Neural cell (in vitro differentiated cells): ENCODE data around the gene NME7. TPM values are rescaled to one million over a fixed set of nuclear protein-coding genes. Genes with fewer than 3 reads are reported as not detected.

Experiments used
- H2AFZ ChIP-seq: fragments of 200-600, 300-800 bp; sonication (generic), shearing (Covaris generic); 2 replicates; pipeline ENCODE4 v1.6.0; 2014; ENCODE audit warnings: low read depth, mild to moderate bottlenecking, antibody characterized with exemption, low read length, moderate library complexity
- H3F3A ChIP-seq: fragments of 200-600 bp; shearing (Covaris generic); 2 replicates; pipeline ENCODE4 v1.6.1; 2016; ENCODE audit warnings: mild to moderate bottlenecking, moderate library complexity, mixed read lengths, antibody characterized with exemption, low read length; ENCODE audit not compliant: insufficient read depth, poor library complexity, severe bottlenecking
- H3K27ac ChIP-seq: fragments of 200-600, 300-800 bp; sonication (generic), shearing (Covaris generic); 2 replicates; pipeline ENCODE4 v1.5.1; 2014; ENCODE audit warnings: mild to moderate bottlenecking, low read length, moderate library complexity
- H3K27me3 ChIP-seq: fragments of 300-800, 200-600 bp; sonication (generic), shearing (Covaris generic); 2 replicates; pipeline ENCODE4 v1.6.0; 2014; ENCODE audit warnings: mild to moderate bottlenecking, low read depth, low read length, moderate library complexity; ENCODE audit not compliant: insufficient read depth
- H3K36me3 ChIP-seq: fragments of 300-800, 200-600 bp; sonication (generic), shearing (Covaris generic); 2 replicates; pipeline ENCODE4 v1.5.1; 2014; ENCODE audit warnings: mild to moderate bottlenecking, antibody characterized with exemption, low read length, moderate library complexity; ENCODE audit not compliant: insufficient read depth
- H3K4me2 ChIP-seq: fragments of 300-800, 200-600 bp; sonication (generic), shearing (Covaris generic); 2 replicates; pipeline ENCODE4 v1.6.0; 2014; ENCODE audit warnings: mild to moderate bottlenecking, low read length
- H3K4me3 ChIP-seq: fragments of 300-800, 200-600 bp; sonication (generic), shearing (Covaris generic); 2 replicates; pipeline ENCODE4 v1.5.1; 2014; ENCODE audit warnings: mild to moderate bottlenecking, low read length, moderate library complexity
- H3K79me2 ChIP-seq: fragments of 200-600 bp; shearing (Covaris generic); replicated peaks from 2 replicates; pipeline ENCODE4 v1.6.0; 2014; ENCODE audit warnings: mild to moderate bottlenecking, low read length, moderate library complexity; ENCODE audit not compliant: insufficient read depth
- H3K9ac ChIP-seq: fragments of 300-800, 200-600 bp; sonication (generic), shearing (Covaris generic); 2 replicates; pipeline ENCODE4 v1.6.1; 2016; ENCODE audit warnings: mild to moderate bottlenecking, low read length, mixed read lengths
- H3K9me2 ChIP-seq: fragments of 200-600 bp; shearing (Covaris generic); 2 replicates; pipeline ENCODE4 v1.6.1; 2016; ENCODE audit warnings: mild to moderate bottlenecking, low read length, mixed read lengths; ENCODE audit not compliant: insufficient read depth
- H3K9me3 ChIP-seq: fragments of 200-600, 300-800 bp; sonication (generic), shearing (Covaris generic); 2 replicates; pipeline ENCODE4 v1.6.1; 2016; ENCODE audit warnings: mild to moderate bottlenecking, mixed run types, low read length, moderate library complexity, mixed read lengths
- H4K20me1 ChIP-seq: fragments of 200-600 bp; shearing (Covaris generic); 2 replicates; pipeline ENCODE4 v1.6.1; 2016; ENCODE audit warnings: mild to moderate bottlenecking, mixed run types; ENCODE audit not compliant: insufficient read depth
- EP300 ChIP-seq: fragments of 450-650 bp; conservative IDR thresholded peaks from 2 replicates; pipeline ENCODE4 v1.6.1; 2014; ENCODE audit warnings: antibody characterized with exemption, mild to moderate bottlenecking, moderate library complexity; ENCODE audit not compliant: poor library complexity, severe bottlenecking
- EZH2 ChIP-seq: fragments of 200-600, 300-800 bp; shearing (Covaris generic), sonication (generic); IDR thresholded peaks from 2 replicates; pipeline ENCODE4 v1.6.1; 2014; ENCODE audit warnings: antibody characterized with exemption, low read length, borderline replicate concordance, mild to moderate bottlenecking; ENCODE audit not compliant: insufficient read depth, poor library complexity, severe bottlenecking
- MXI1 ChIP-seq: fragments of 450-650 bp; conservative IDR thresholded peaks from 2 replicates; pipeline ENCODE4 v1.6.1; 2014; ENCODE audit warnings: antibody characterized with exemption, mild to moderate bottlenecking; ENCODE audit not compliant: poor library complexity, severe bottlenecking
- POLR2AphosphoS5 ChIP-seq: IDR thresholded peaks from 2 replicates; pipeline ENCODE4 v1.6.1; 2012
- RAD21 ChIP-seq: fragments of 450-650 bp; conservative IDR thresholded peaks from 2 replicates; pipeline ENCODE4 v1.6.1; 2014; ENCODE audit warnings: antibody characterized with exemption, mild to moderate bottlenecking, moderate library complexity
- SMC3 ChIP-seq: fragments of 450-650 bp; conservative IDR thresholded peaks from 2 replicates; pipeline ENCODE4 v1.6.1; 2014; ENCODE audit warnings: antibody characterized with exemption, mild to moderate bottlenecking, moderate library complexity; ENCODE audit not compliant: poor library complexity
- TAF1 ChIP-seq: IDR thresholded peaks from 2 replicates; pipeline ENCODE4 v1.6.1; 2012; ENCODE audit warnings: low read depth
- polyA plus RNA-seq: library from polyadenylated mRNA; depleted of rRNA; stranded (reverse); fragments of >200 nt; gene quantifications from 2 replicates; pipeline ENCODE4 v1.2.3, GENCODE V29; 2014
- TF ChIP-seq, protein P1 (sequence below): IDR thresholded peaks from 2 replicates; pipeline ENCODE4 v1.6.1; 2012; ENCODE audit warnings: borderline replicate concordance
- TF ChIP-seq, protein P2 (sequence below): fragments of 450-650 bp; IDR thresholded peaks from 2 replicates; pipeline ENCODE4 v1.5.1; 2014; ENCODE audit warnings: antibody characterized with exemption, mild to moderate bottlenecking, moderate library complexity; ENCODE audit not compliant: poor library complexity, severe bottlenecking

The NME7 gene
- polyA plus RNA-seq, 1 donor from 2014 or later: 42.4 TPM

DNA sequence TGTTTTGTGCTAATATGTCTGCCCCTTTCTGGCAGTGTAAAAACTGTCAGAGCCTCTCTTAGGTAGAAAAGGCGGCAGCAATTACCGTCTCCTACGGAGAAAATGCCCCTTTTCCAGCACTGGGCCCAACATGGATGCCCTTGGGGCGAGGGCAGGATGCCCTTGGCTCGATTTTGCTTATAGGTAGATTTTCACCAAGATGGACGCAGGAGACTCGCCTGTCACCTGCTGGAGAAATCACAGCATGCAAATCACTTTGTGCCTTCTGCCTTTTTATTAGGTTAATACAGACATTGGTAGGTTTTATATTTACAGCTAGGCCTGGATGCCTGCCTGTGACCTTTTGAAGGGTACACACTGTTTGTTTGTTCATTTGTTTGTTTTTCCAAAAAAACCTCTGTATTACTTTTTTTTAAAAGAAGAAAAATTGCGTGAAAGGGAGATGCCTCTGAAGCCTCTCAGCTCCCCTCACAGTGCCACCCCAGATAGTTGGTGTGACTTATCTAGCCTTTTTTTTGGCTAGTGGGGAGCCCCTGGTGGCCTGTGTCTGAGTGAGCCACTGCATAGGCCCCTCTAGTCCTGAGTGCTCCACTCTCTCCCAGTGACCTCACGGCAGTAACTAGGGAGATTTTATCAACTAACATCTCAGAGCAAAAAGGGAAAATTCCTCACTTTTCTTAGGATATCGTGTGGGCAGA is 258.6 kb downstream of the NME7 start:
- peak overlapping the region; percentile 99 for H3K4me2 ChIP-seq
- no peaks in the 10 kb centered on the region for H3K27me3 ChIP-seq
- peak overlapping the region; percentile 11 for H2AFZ ChIP-seq
- no peaks in the 10 kb centered on the region for H4K20me1 ChIP-seq
- TF ChIP-seq, protein P1, sequence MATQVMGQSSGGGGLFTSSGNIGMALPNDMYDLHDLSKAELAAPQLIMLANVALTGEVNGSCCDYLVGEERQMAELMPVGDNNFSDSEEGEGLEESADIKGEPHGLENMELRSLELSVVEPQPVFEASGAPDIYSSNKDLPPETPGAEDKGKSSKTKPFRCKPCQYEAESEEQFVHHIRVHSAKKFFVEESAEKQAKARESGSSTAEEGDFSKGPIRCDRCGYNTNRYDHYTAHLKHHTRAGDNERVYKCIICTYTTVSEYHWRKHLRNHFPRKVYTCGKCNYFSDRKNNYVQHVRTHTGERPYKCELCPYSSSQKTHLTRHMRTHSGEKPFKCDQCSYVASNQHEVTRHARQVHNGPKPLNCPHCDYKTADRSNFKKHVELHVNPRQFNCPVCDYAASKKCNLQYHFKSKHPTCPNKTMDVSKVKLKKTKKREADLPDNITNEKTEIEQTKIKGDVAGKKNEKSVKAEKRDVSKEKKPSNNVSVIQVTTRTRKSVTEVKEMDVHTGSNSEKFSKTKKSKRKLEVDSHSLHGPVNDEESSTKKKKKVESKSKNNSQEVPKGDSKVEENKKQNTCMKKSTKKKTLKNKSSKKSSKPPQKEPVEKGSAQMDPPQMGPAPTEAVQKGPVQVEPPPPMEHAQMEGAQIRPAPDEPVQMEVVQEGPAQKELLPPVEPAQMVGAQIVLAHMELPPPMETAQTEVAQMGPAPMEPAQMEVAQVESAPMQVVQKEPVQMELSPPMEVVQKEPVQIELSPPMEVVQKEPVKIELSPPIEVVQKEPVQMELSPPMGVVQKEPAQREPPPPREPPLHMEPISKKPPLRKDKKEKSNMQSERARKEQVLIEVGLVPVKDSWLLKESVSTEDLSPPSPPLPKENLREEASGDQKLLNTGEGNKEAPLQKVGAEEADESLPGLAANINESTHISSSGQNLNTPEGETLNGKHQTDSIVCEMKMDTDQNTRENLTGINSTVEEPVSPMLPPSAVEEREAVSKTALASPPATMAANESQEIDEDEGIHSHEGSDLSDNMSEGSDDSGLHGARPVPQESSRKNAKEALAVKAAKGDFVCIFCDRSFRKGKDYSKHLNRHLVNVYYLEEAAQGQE: no peak
- TF ChIP-seq EZH2 (no peak), SMC3 (no peak), TAF1 (no peak), MXI1 (no peak), RAD21 (peak; percentile 17), POLR2AphosphoS5 (no peak), EP300 (no peak)
- TF ChIP-seq, protein P2, sequence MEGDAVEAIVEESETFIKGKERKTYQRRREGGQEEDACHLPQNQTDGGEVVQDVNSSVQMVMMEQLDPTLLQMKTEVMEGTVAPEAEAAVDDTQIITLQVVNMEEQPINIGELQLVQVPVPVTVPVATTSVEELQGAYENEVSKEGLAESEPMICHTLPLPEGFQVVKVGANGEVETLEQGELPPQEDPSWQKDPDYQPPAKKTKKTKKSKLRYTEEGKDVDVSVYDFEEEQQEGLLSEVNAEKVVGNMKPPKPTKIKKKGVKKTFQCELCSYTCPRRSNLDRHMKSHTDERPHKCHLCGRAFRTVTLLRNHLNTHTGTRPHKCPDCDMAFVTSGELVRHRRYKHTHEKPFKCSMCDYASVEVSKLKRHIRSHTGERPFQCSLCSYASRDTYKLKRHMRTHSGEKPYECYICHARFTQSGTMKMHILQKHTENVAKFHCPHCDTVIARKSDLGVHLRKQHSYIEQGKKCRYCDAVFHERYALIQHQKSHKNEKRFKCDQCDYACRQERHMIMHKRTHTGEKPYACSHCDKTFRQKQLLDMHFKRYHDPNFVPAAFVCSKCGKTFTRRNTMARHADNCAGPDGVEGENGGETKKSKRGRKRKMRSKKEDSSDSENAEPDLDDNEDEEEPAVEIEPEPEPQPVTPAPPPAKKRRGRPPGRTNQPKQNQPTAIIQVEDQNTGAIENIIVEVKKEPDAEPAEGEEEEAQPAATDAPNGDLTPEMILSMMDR: peak; percentile 48
- H3K9ac ChIP-seq: peak overlapping the region; percentile 96
- H3F3A ChIP-seq: no peaks in the 10 kb centered on the region
- no peaks in the 10 kb centered on the region for H3K9me3 ChIP-seq
- H3K36me3 ChIP-seq: peaks cover 13% of the 10 kb centered on the region
- H3K79me2 ChIP-seq: peaks cover 59% of the 10 kb centered on the region
- peak overlapping the region; percentile 93 for H3K27ac ChIP-seq
- no peaks in the 10 kb centered on the region for H3K9me2 ChIP-seq
- peak overlapping the region; percentile 92 for H3K4me3 ChIP-seq

GRCh38 chr1:169108223-169108622 is 259.4 kb downstream of the NME7 start:
- H3K4me3 ChIP-seq: peak overlapping the region; percentile 92

More at GRCh38 chr1:169108223-169108622, 259.4 kb downstream of the NME7 start:
- Histone ChIP-seq H3K27me3 (no peaks in the 10 kb centered on the region), H2AFZ (no peak overlapping the region), H3K9me3 (no peaks in the 10 kb centered on the region), H3K36me3 (peaks cover 10% of the 10 kb centered on the region), H3K4me2 (peak overlapping the region; percentile 99), H3K9ac (peak overlapping the region; percentile 96), H4K20me1 (no peaks in the 10 kb centered on the region), H3F3A (no peaks in the 10 kb centered on the region), H3K79me2 (peaks cover 59% of the 10 kb centered on the region), H3K27ac (peak overlapping the region; percentile 93), H3K9me2 (no peaks in the 10 kb centered on the region)
- TF ChIP-seq MXI1: no peak
- TF ChIP-seq TAF1: no peak
- TF ChIP-seq RAD21: no peak
- TF ChIP-seq POLR2AphosphoS5: no peak
- TF ChIP-seq EZH2: no peak
- TF ChIP-seq, protein P2: no peak
- no peak for TF ChIP-seq EP300
- TF ChIP-seq, protein P1: no peak
- no peak for TF ChIP-seq SMC3
